Fibroblast of lung (primary cell): ENCODE measurements around the gene OR56B1.

ENCODE experiments used
- CTCF ChIP-seq, 2 donors: IDR thresholded peaks in 1 of 2; conservative IDR thresholded peaks in 1 of 2; 1 replicate in 1 of 2; 2 replicates in 1 of 2; pipeline ENCODE4 v1.5.1; 2011 to 2012; ENCODE audit warnings: low read length in 2 of 2, control low read depth in 1 of 2, inconsistent platforms in 1 of 2, low read depth in 1 of 2, mild to moderate bottlenecking in 1 of 2
- EZH2 ChIP-seq: IDR thresholded peaks from 2 replicates; pipeline ENCODE4 v1.5.1; 2012; ENCODE audit warnings: low read length, control low read depth, mild to moderate bottlenecking; ENCODE audit errors: missing control alignments

- TF ChIP-seq CTCF (conservative IDR thresholded peaks at IDR 0.05 in 1 of 2, IDR thresholded peaks at IDR 0.05 in 1 of 2; ENCODE audit: low read depth in 1 of 2, low read length in 2 of 2) = no peak
- no peak for TF ChIP-seq EZH2
These were observed 41.6 kb upstream of the OR56B1 start for GRCh38 chr11:5694642-5695041.
